ENCODE measurements around the gene CAPSL.
"Not testable (repeated sequence)": the region's sequence is repeated elsewhere in the genome, so short reads cannot be mapped to it uniquely, and the experiment has no call there.

The CAPSL gene

GRCh38 chr5:35938568-35939227, at the start of gene CAPSL:
TSS of gene CAPSL (minus strand) at chr5:35938622. CDS start at chr5:35921120, 17,502 bp downstream.
- in situ Hi-C loops (cut with MboI; ENCODE audit: low pct_unique_long_range_greater_than_20kb, low sequenced_read_pairs): loop anchor here (25.0 kb wide), 1 partner anchor 301 kb away; no protein-coding TSS in a partner anchor
- peak; percentile 29 for DNase-seq

GRCh38 chr5:35987776-35988175, 49.4 kb upstream of the CAPSL start:
- DNase-seq: no peak
- in situ Hi-C loops (cut with MboI; ENCODE audit: low pct_unique_long_range_greater_than_20kb, low sequenced_read_pairs): no loop called here

- DNase-seq: no peak
- in situ Hi-C loops (cut with MboI; ENCODE audit: low pct_unique_long_range_greater_than_20kb, low sequenced_read_pairs): no loop called here
These were observed 41.3 kb upstream of the CAPSL start for GRCh38 chr5:35979715-35980114.

GRCh38 chr5:35976859-35977258, 38.4 kb upstream of the CAPSL start:
- DNase-seq; in situ Hi-C loops (cut with MboI; ENCODE audit: low pct_unique_long_range_greater_than_20kb, low sequenced_read_pairs): not testable (repeated sequence)

- peak; percentile 12 for DNase-seq
- in situ Hi-C loops (cut with MboI; ENCODE audit: low pct_unique_long_range_greater_than_20kb, low sequenced_read_pairs): no loop called here
These were observed 36.1 kb upstream of the CAPSL start for GRCh38 chr5:35974570-35974969.

GRCh38 chr5:35971878-35972210, 33.4 kb upstream of the CAPSL start:
- DNase-seq: no peak
- in situ Hi-C loops (cut with MboI; ENCODE audit: low pct_unique_long_range_greater_than_20kb, low sequenced_read_pairs): no loop called here

GRCh38 chr5:35971186-35971877, 32.9 kb upstream of the CAPSL start:
- in situ Hi-C loops (cut with MboI; ENCODE audit: low pct_unique_long_range_greater_than_20kb, low sequenced_read_pairs): no loop called here
- no peak for DNase-seq

- peak; percentile 66 for DNase-seq
These were observed 25.0 kb upstream of the CAPSL start for GRCh38 chr5:35963381-35963843.

GRCh38 chr5:35960328-35960727, 21.9 kb upstream of the CAPSL start:
- DNase-seq: no peak
- in situ Hi-C loops (cut with MboI; ENCODE audit: low pct_unique_long_range_greater_than_20kb, low sequenced_read_pairs): no loop called here

More at GRCh38 chr5:35963381-35963843, 25.0 kb upstream of the CAPSL start:
- in situ Hi-C loops (cut with MboI; ENCODE audit: low pct_unique_long_range_greater_than_20kb, low sequenced_read_pairs): no loop called here

GRCh38 chr5:35956429-35956828, 18.0 kb upstream of the CAPSL start:
- DNase-seq: no peak
- in situ Hi-C loops (cut with MboI; ENCODE audit: low pct_unique_long_range_greater_than_20kb, low sequenced_read_pairs): no loop called here

- in situ Hi-C loops (cut with MboI; ENCODE audit: low pct_unique_long_range_greater_than_20kb, low sequenced_read_pairs): no loop called here
- no peak for DNase-seq
These were observed 15.8 kb upstream of the CAPSL start for GRCh38 chr5:35954175-35954574.

GRCh38 chr5:35947085-35947484, 8.7 kb upstream of the CAPSL start:
- DNase-seq: no peak
- in situ Hi-C loops (cut with MboI; ENCODE audit: low pct_unique_long_range_greater_than_20kb, low sequenced_read_pairs): loop anchor here (25.0 kb wide), 1 partner anchor 310 kb away; no protein-coding TSS in a partner anchor

- DNase-seq: no peak
- in situ Hi-C loops (cut with MboI; ENCODE audit: low pct_unique_long_range_greater_than_20kb, low sequenced_read_pairs): loop anchor here (25.0 kb wide), 1 partner anchor 302 kb away; no protein-coding TSS in a partner anchor
These were observed 1.2 kb upstream of the CAPSL start for GRCh38 chr5:35939639-35940038.

- in situ Hi-C loops (cut with MboI; ENCODE audit: low pct_unique_long_range_greater_than_20kb, low sequenced_read_pairs): loop anchor here (25.0 kb wide), 1 partner anchor 289 kb away; no protein-coding TSS in a partner anchor
- DNase-seq: peak; percentile 86
These were observed 11.9 kb downstream of the CAPSL start for GRCh38 chr5:35926389-35927051.

GRCh38 chr5:35924950-35925722, 13.3 kb downstream of the CAPSL start:
- peak; percentile 82 for DNase-seq
- in situ Hi-C loops (cut with MboI; ENCODE audit: low pct_unique_long_range_greater_than_20kb, low sequenced_read_pairs): loop anchor here (25.0 kb wide), 1 partner anchor 288 kb away; no protein-coding TSS in a partner anchor

GRCh38 chr5:35924122-35924949, 14.1 kb downstream of the CAPSL start:
- no peak for DNase-seq
- in situ Hi-C loops (cut with MboI; ENCODE audit: low pct_unique_long_range_greater_than_20kb, low sequenced_read_pairs): no loop called here

GRCh38 chr5:35922468-35922867, 16.0 kb downstream of the CAPSL start:
- DNase-seq: no peak
- in situ Hi-C loops (cut with MboI; ENCODE audit: low pct_unique_long_range_greater_than_20kb, low sequenced_read_pairs): no loop called here

GRCh38 chr5:35921930-35922329, 16.5 kb downstream of the CAPSL start:
- no peak for DNase-seq
- in situ Hi-C loops (cut with MboI; ENCODE audit: low pct_unique_long_range_greater_than_20kb, low sequenced_read_pairs): no loop called here
